ENCODE results near the gene TSPAN10. TPM values are rescaled to one million over a fixed set of nuclear protein-coding genes. Genes with fewer than 3 reads are reported as not detected.

TSPAN10 gene
- total RNA-seq, 1 donor from 2014 or later: not detected

- H3K4me3 ChIP-seq: no peak overlapping the region
- H3K9me3 ChIP-seq: no peaks in the 10 kb centered on the region
- H3K36me3 ChIP-seq: peaks cover 4 to 85% of the 10 kb centered on the region in 2 donors
- H3K27ac ChIP-seq: no peak overlapping the region
- TF ChIP-seq POLR2AphosphoS5 (IDR thresholded peaks at IDR 0.05; ENCODE audit: insufficient read depth in 1 of 2, low read depth in 1 of 2): no peak
- TF ChIP-seq, protein P1, sequence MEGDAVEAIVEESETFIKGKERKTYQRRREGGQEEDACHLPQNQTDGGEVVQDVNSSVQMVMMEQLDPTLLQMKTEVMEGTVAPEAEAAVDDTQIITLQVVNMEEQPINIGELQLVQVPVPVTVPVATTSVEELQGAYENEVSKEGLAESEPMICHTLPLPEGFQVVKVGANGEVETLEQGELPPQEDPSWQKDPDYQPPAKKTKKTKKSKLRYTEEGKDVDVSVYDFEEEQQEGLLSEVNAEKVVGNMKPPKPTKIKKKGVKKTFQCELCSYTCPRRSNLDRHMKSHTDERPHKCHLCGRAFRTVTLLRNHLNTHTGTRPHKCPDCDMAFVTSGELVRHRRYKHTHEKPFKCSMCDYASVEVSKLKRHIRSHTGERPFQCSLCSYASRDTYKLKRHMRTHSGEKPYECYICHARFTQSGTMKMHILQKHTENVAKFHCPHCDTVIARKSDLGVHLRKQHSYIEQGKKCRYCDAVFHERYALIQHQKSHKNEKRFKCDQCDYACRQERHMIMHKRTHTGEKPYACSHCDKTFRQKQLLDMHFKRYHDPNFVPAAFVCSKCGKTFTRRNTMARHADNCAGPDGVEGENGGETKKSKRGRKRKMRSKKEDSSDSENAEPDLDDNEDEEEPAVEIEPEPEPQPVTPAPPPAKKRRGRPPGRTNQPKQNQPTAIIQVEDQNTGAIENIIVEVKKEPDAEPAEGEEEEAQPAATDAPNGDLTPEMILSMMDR (IDR thresholded peaks at IDR 0.05): no peak
- TF ChIP-seq POLR2A (IDR thresholded peaks at IDR 0.05): no peak
- H3K27me3 ChIP-seq: no peaks in the 10 kb centered on the region
- intact Hi-C loops (cut with DNase I): loop anchor here (10.0 kb wide), 1 partner anchor 338 kb away; no protein-coding TSS in a partner anchor
- H3K4me1 ChIP-seq: no peaks in the 10 kb centered on the region
- DNase-seq (ENCODE audit: extremely low spot score in 2 of 2): no peak
These were observed 43.7 kb upstream of the TSPAN10 start for GRCh38 chr17:81593105-81593871.

GRCh38 chr17:81599719-81600486 is 37.1 kb upstream of the TSPAN10 start:
- Histone ChIP-seq H3K36me3 (peaks cover 4 to 54% of the 10 kb centered on the region in 2 donors), H3K4me3 (no peak overlapping the region), H3K9me3 (no peaks in the 10 kb centered on the region), H3K4me1 (peaks cover 5% of the 10 kb centered on the region), H3K27ac (no peak overlapping the region), H3K27me3 (no peaks in the 10 kb centered on the region)
- TF ChIP-seq, protein P1 (IDR thresholded peaks at IDR 0.05): no peak
- TF ChIP-seq POLR2A (IDR thresholded peaks at IDR 0.05) (no peak), POLR2AphosphoS5 (IDR thresholded peaks at IDR 0.05; ENCODE audit: insufficient read depth in 1 of 2, low read depth in 1 of 2) (no peak)
- DNase-seq (ENCODE audit: extremely low spot score in 2 of 2): no peak
- intact Hi-C loops (cut with DNase I): loop anchor here (5.0 to 10.0 kb wide), 2 partner anchors 43 to 345 kb away; no protein-coding TSS in a partner anchor

- Histone ChIP-seq H3K27me3 (no peaks in the 10 kb centered on the region), H3K4me3 (no peak overlapping the region), H3K9me3 (no peaks in the 10 kb centered on the region), H3K27ac (no peak overlapping the region), H3K4me1 (peaks cover 5% of the 10 kb centered on the region), H3K36me3 (peaks cover 0 to 51% of the 10 kb centered on the region in 2 donors)
- intact Hi-C loops (cut with DNase I): loop anchor here (5.0 kb wide), 1 partner anchor 44 kb away; no protein-coding TSS in a partner anchor
- DNase-seq (ENCODE audit: extremely low spot score in 2 of 2): no peak
- no peak for TF ChIP-seq POLR2A (IDR thresholded peaks at IDR 0.05)
- no peak for TF ChIP-seq POLR2AphosphoS5 (IDR thresholded peaks at IDR 0.05; ENCODE audit: insufficient read depth in 1 of 2, low read depth in 1 of 2)
- TF ChIP-seq, protein P1 (IDR thresholded peaks at IDR 0.05): peak; percentile 29 to 64 (median 56)
These were observed 35.4 kb upstream of the TSPAN10 start for GRCh38 chr17:81601525-81602120.

DNA sequence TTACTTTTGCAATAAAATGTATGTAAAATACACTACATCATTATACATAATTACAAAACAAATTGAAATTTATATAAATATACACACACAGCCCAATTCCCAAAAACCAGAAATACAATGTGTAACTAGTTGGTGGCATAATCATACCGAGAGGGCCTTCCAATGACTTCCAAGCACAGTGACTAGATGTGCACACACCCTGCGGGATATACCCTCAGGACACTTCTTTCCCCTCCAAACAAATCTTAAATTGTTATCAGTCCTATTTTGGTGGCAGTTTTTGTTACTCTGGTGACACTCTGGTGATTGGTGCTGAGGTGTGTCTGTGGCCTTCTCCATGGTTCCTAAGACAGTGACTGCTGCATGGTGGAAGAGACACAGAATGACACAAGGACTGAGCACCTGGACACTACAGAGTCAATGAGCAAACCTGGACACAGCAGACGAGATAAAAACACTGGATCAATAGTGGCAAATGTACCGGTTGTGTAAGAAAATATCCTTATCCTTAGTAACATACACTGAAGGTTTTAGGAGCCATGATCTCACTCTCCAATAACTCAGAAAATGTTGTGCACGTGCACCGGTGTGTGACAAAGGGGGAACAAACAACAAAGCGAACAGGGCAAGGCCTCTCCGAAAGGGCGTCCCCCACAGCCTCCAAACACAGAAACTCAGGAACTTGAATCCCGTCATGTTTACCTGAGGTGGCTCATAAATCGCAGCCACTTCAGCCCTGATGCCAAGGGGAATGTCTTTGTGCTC is 33.0 kb upstream of the TSPAN10 start:
- TF ChIP-seq POLR2A (IDR thresholded peaks at IDR 0.05) (no peak), POLR2AphosphoS5 (IDR thresholded peaks at IDR 0.05; ENCODE audit: insufficient read depth in 1 of 2, low read depth in 1 of 2) (no peak)
- TF ChIP-seq, protein P1 (IDR thresholded peaks at IDR 0.05): no peak
- Histone ChIP-seq H3K4me1 (peaks cover 5% of the 10 kb centered on the region), H3K4me3 (no peak overlapping the region), H3K36me3 (peaks cover 0 to 64% of the 10 kb centered on the region in 2 donors), H3K9me3 (no peaks in the 10 kb centered on the region), H3K27me3 (no peaks in the 10 kb centered on the region), H3K27ac (no peak overlapping the region)
- intact Hi-C loops (cut with DNase I): loop anchor here (5.0 kb wide), 1 partner anchor 47 kb away; no protein-coding TSS in a partner anchor
- DNase-seq (ENCODE audit: extremely low spot score in 2 of 2): no peak
